PC-3 (cell line): Measurements from ENCODE around the gene CFAP20DC. TPM values are rescaled to one million over a fixed set of nuclear protein-coding genes. Genes with fewer than 3 reads are reported as not detected.

Experiments
- ATAC-seq: fragments of 200-7000 bp; cut with Tn5 transposase; 2 replicates; pipeline ENCODE4 v1.9.1; 2020; ENCODE audit warnings: mild to moderate bottlenecking, moderate library complexity
- BruUV-seq: library from RNA; stranded (reverse); fragments of 400-500 nt; replicated peaks from 2 replicates; lab custom pipeline; 2021; lab: Mats Ljungman, UMichigan
- CTCF ChIA-PET: fragments of 300-600 bp; sonication (Branson Sonifier 250); formaldehyde crosslinking; loops from one replicate; lab custom pipeline; 2022; ENCODE audit warnings: antibody characterized with exemption; lab: Charles Lee
- POLR2A ChIA-PET: fragments of 300-600 bp; sonication (Branson Sonifier 250); formaldehyde crosslinking; loops from one replicate; lab custom pipeline; 2022; ENCODE audit warnings: antibody characterized with exemption; ENCODE audit not compliant: unreplicated experiment; lab: Charles Lee
- DNase-seq: peaks from one replicate; pipeline ENCODE4 v3.0.0-alpha.2; 2015
- H2AFZ ChIP-seq: fragments of 300-600 bp; sonication (generic); 2 replicates; pipeline ENCODE4 v1.6.0; 2016; ENCODE audit warnings: antibody characterized with exemption, low read length
- H3F3A ChIP-seq: fragments of 300-600 bp; sonication (generic); one replicate; pipeline ENCODE4 v1.6.0; 2017; ENCODE audit warnings: antibody characterized with exemption, low read length, control low read depth, mild to moderate bottlenecking; ENCODE audit not compliant: unreplicated experiment
- H3K27ac ChIP-seq: fragments of 300-600 bp; sonication (generic); 2 replicates; pipeline ENCODE4 v1.5.1; 2016; ENCODE audit warnings: mild to moderate bottlenecking, low read length
- H3K27me3 ChIP-seq: fragments of 300-600 bp; sonication (generic); 2 replicates; pipeline ENCODE4 v1.6.1; 2016; ENCODE audit warnings: low read length, mixed read lengths
- H3K36me3 ChIP-seq: fragments of 300-600 bp; sonication (generic); 2 replicates; pipeline ENCODE4 v1.6.1; 2016; ENCODE audit warnings: low read depth, mixed run types, low read length, mixed read lengths
- H3K4me1 ChIP-seq: fragments of 300-600 bp; sonication (generic); 2 replicates; pipeline ENCODE4 v1.5.1; 2016; ENCODE audit warnings: low read length; ENCODE audit not compliant: insufficient read depth
- H3K4me2 ChIP-seq: fragments of 300-600 bp; sonication (generic); 2 replicates; pipeline ENCODE4 v1.6.0; 2016; ENCODE audit warnings: low read length
- H3K4me3 ChIP-seq: fragments of 300-600 bp; sonication (generic); 2 replicates; pipeline ENCODE4 v1.5.1; 2016; ENCODE audit warnings: mild to moderate bottlenecking, low read length, mixed read lengths
- H3K79me2 ChIP-seq: fragments of 300-600 bp; sonication (generic); 2 replicates; pipeline ENCODE4 v1.6.1; 2017; ENCODE audit warnings: low read length, mixed read lengths
- H3K9ac ChIP-seq: fragments of 300-600 bp; sonication (generic); 2 replicates; pipeline ENCODE4 v1.6.0; 2016; ENCODE audit warnings: mild to moderate bottlenecking, low read length
- H3K9me2 ChIP-seq: fragments of 300-600 bp; sonication (generic); replicated peaks from 2 replicates; pipeline ENCODE4 v1.6.1; 2016; ENCODE audit warnings: mixed run types, low read length, mixed read lengths
- H3K9me3 ChIP-seq: fragments of 300-600 bp; sonication (generic); 2 replicates; pipeline ENCODE4 v1.6.1; 2016; ENCODE audit warnings: low read length, mixed read lengths
- H4K20me1 ChIP-seq: fragments of 300-600 bp; sonication (generic); 2 replicates; pipeline ENCODE4 v1.6.1; 2016; ENCODE audit warnings: low read length, mixed read lengths
- EZH2 ChIP-seq: fragments of 300-600 bp; sonication (generic); IDR thresholded peaks from one replicate; pipeline ENCODE4 v1.6.1; 2017; ENCODE audit warnings: antibody characterized with exemption, mild to moderate bottlenecking, low read length; ENCODE audit not compliant: unreplicated experiment
- EZH2phosphoT487 ChIP-seq: fragments of 300-600 bp; sonication (generic); IDR thresholded peaks from 2 replicates; pipeline ENCODE4 v1.6.1; 2018; ENCODE audit warnings: mild to moderate bottlenecking, antibody characterized with exemption, low read length, borderline replicate concordance
- intact Hi-C: fragments of 100-400 bp; cut with micrococcal nuclease; formaldehyde crosslinking; loops from 2 replicates; pipeline ENCODE4 v1.9.0; 2023
- total RNA-seq: library from RNA; depleted of rRNA; stranded (reverse); fragments of >200 nt; gene quantifications from 2 replicates; pipeline ENCODE4 v1.2.3, GENCODE V29; 2014
- TF ChIP-seq, protein P1 (sequence below): fragments of 300-600 bp; sonication (generic); conservative IDR thresholded peaks from 2 replicates; pipeline ENCODE4 v1.5.1; 2017; ENCODE audit warnings: antibody characterized with exemption, low read depth, mild to moderate bottlenecking, low read length

The CFAP20DC gene
- total RNA-seq, 1 experiment from 2014 or later = 15.4 TPM

- ATAC-seq = no peak
- POLR2A ChIA-PET = no interaction called here
Measured at GRCh38 chr3:58864480-58864879, 185.3 kb downstream of the CFAP20DC start.

GRCh38 chr3:58863206-58863605 lies 186.6 kb downstream of the CFAP20DC start:
- ChIA-PET CTCF (no interaction called here), POLR2A (no interaction called here)
- H3K79me2 ChIP-seq = no peaks in the 10 kb centered on the region
- TF ChIP-seq, protein P1, sequence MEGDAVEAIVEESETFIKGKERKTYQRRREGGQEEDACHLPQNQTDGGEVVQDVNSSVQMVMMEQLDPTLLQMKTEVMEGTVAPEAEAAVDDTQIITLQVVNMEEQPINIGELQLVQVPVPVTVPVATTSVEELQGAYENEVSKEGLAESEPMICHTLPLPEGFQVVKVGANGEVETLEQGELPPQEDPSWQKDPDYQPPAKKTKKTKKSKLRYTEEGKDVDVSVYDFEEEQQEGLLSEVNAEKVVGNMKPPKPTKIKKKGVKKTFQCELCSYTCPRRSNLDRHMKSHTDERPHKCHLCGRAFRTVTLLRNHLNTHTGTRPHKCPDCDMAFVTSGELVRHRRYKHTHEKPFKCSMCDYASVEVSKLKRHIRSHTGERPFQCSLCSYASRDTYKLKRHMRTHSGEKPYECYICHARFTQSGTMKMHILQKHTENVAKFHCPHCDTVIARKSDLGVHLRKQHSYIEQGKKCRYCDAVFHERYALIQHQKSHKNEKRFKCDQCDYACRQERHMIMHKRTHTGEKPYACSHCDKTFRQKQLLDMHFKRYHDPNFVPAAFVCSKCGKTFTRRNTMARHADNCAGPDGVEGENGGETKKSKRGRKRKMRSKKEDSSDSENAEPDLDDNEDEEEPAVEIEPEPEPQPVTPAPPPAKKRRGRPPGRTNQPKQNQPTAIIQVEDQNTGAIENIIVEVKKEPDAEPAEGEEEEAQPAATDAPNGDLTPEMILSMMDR = no peak
- TF ChIP-seq EZH2phosphoT487 = no peak
- TF ChIP-seq EZH2 = no peak
- no peak overlapping the region for H3K4me3 ChIP-seq
- no peaks in the 10 kb centered on the region for H3K9me2 ChIP-seq
- BruUV-seq = no TSS peak
- H3K36me3 ChIP-seq = no peaks in the 10 kb centered on the region
- ATAC-seq (no peak), DNase-seq (no peak)
- no peak overlapping the region for H3K27ac ChIP-seq
- intact Hi-C loops = no loop called here
- H3K4me2 ChIP-seq = no peak overlapping the region
- H3K27me3 ChIP-seq = no peaks in the 10 kb centered on the region
- H3K9ac ChIP-seq = no peak overlapping the region
- no peak overlapping the region for H2AFZ ChIP-seq
- no peaks in the 10 kb centered on the region for H4K20me1 ChIP-seq
- no peaks in the 10 kb centered on the region for H3F3A ChIP-seq
- H3K9me3 ChIP-seq = no peaks in the 10 kb centered on the region
- H3K4me1 ChIP-seq = peaks cover 8% of the 10 kb centered on the region

More at GRCh38 chr3:58864480-58864879, 185.3 kb downstream of the CFAP20DC start:
- Histone ChIP-seq H3F3A (no peaks in the 10 kb centered on the region), H3K4me2 (no peak overlapping the region), H3K9me2 (no peaks in the 10 kb centered on the region), H2AFZ (no peak overlapping the region), H3K27me3 (no peaks in the 10 kb centered on the region), H3K27ac (no peak overlapping the region), H3K4me1 (peaks cover 2% of the 10 kb centered on the region), H3K9me3 (no peaks in the 10 kb centered on the region), H3K79me2 (no peaks in the 10 kb centered on the region), H3K4me3 (no peak overlapping the region), H3K9ac (no peak overlapping the region), H4K20me1 (no peaks in the 10 kb centered on the region), H3K36me3 (no peaks in the 10 kb centered on the region)
- intact Hi-C loops = no loop called here
- DNase-seq = no peak
- BruUV-seq = no TSS peak
- TF ChIP-seq EZH2phosphoT487 (no peak), EZH2 (no peak)
- TF ChIP-seq, protein P1 = no peak
- CTCF ChIA-PET = no interaction called here

DNA sequence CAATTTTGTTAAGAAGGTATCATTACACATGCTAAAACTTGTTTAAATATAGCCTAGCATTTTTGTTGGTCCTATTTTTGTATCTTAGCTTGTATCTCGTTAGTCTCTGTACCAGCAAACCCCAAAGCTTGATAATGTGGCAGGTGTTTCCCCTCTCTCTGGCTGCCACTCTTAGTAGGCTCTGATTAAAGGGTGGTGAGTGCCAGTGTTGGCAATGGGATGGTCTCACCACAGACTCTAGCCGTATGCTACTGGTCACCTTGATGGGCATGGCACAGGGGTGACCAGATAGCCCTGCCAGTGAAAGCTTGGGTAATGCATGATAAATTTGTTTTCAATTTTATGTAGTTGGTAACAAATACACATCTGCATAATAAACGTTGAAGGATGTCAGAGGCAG lies 188.3 kb downstream of the CFAP20DC start:
- ChIA-PET CTCF (interaction anchor here (0.6 kb wide), 1 partner anchor 351 kb away, joined by 3 read pairs; no protein-coding TSS in a partner anchor), POLR2A (no interaction called here)
- Histone ChIP-seq H3K36me3 (no peaks in the 10 kb centered on the region), H3K27ac (no peak overlapping the region), H3K27me3 (no peaks in the 10 kb centered on the region), H3K4me1 (peaks cover 8% of the 10 kb centered on the region), H4K20me1 (no peaks in the 10 kb centered on the region), H3K9me3 (no peaks in the 10 kb centered on the region), H3K4me2 (no peak overlapping the region), H3K79me2 (no peaks in the 10 kb centered on the region), H2AFZ (no peak overlapping the region), H3K9me2 (no peaks in the 10 kb centered on the region), H3K4me3 (no peak overlapping the region), H3F3A (no peaks in the 10 kb centered on the region), H3K9ac (no peak overlapping the region)
- intact Hi-C loops = no loop called here
- DNase-seq (no peak), ATAC-seq (no peak)
- no peak for TF ChIP-seq EZH2
- TF ChIP-seq, protein P1 = no peak
- no peak for TF ChIP-seq EZH2phosphoT487
- no TSS peak for BruUV-seq
